A673 (cell line): ENCODE results near the gene ISM1. TPM values are rescaled to one million over a fixed set of nuclear protein-coding genes. Genes with fewer than 3 reads are reported as not detected.
"Not testable (repeated sequence)": the region's sequence is repeated elsewhere in the genome, so short reads cannot be mapped to it uniquely, and the experiment has no call there.

Experiments
- BruUV-seq: library from RNA; stranded (reverse); fragments of 400-500 nt; replicated peaks from 2 replicates; lab custom pipeline; 2021; lab: Mats Ljungman, UMichigan
- CTCF ChIA-PET: fragments of 300-600 bp; sonication (Branson Sonifier 250); formaldehyde crosslinking; loops from one replicate; lab custom pipeline; 2022; ENCODE audit warnings: antibody characterized with exemption; lab: Charles Lee
- POLR2A ChIA-PET: fragments of 300-600 bp; sonication (Branson Sonifier 250); formaldehyde crosslinking; loops from one replicate; lab custom pipeline; 2022; ENCODE audit warnings: antibody characterized with exemption; ENCODE audit not compliant: low non-redundant PET; lab: Charles Lee
- DNase-seq: peaks from one replicate; pipeline ENCODE4 v3.0.0-alpha.2; 2015; ENCODE audit warnings: low spot score
- H3K27ac ChIP-seq: fragments of 200-600 bp; sonication (generic); 2 replicates; pipeline ENCODE4 v1.5.1; 2016; ENCODE audit warnings: mixed run types, low read depth, mild to moderate bottlenecking, mixed read lengths, antibody characterized with exemption, low read length; ENCODE audit not compliant: poor library complexity, severe bottlenecking
- H3K27me3 ChIP-seq: fragments of 200-600 bp; sonication (generic); replicated peaks from 2 replicates; pipeline ENCODE4 v1.6.1; 2017; ENCODE audit warnings: mixed run types, low read depth, mild to moderate bottlenecking, mixed read lengths, antibody characterized with exemption, low read length; ENCODE audit not compliant: insufficient read depth, poor library complexity
- H3K36me3 ChIP-seq: fragments of 200-600 bp; sonication (generic); 2 replicates; pipeline ENCODE4 v1.6.1; 2016; ENCODE audit warnings: mixed run types, mild to moderate bottlenecking, mixed read lengths, antibody characterized with exemption, low read length; ENCODE audit not compliant: insufficient read depth, poor library complexity, severe bottlenecking
- H3K4me1 ChIP-seq: fragments of 200-600 bp; sonication (generic); 2 replicates; pipeline ENCODE4 v1.6.1; 2017; ENCODE audit warnings: mixed run types, mild to moderate bottlenecking, mixed read lengths, antibody characterized with exemption, low read length; ENCODE audit not compliant: insufficient read depth, poor library complexity, severe bottlenecking
- H3K4me3 ChIP-seq: fragments of 200-600 bp; sonication (generic); 2 replicates; pipeline ENCODE4 v1.5.1; 2016; ENCODE audit warnings: low read depth, mixed run types, mild to moderate bottlenecking, mixed read lengths, low read length; ENCODE audit not compliant: poor library complexity, severe bottlenecking
- H3K9me3 ChIP-seq: fragments of 200-600 bp; sonication (generic); 2 replicates; pipeline ENCODE4 v1.6.1; 2016; ENCODE audit warnings: mixed run types, low read depth, mild to moderate bottlenecking, mixed read lengths, antibody characterized with exemption, low read length; ENCODE audit not compliant: poor library complexity, severe bottlenecking
- CTCF ChIP-seq: fragments of 300-800, 200-600 bp; sonication (generic); conservative IDR thresholded peaks from 2 replicates; pipeline ENCODE4 v1.5.1; 2017; ENCODE audit warnings: low read depth, mild to moderate bottlenecking, antibody characterized with exemption, low read length, moderate library complexity, mixed read lengths
- EZH2 ChIP-seq: fragments of 200-600 bp; sonication (generic); IDR thresholded peaks from 2 replicates; pipeline ENCODE4 v1.6.1; 2017; ENCODE audit warnings: borderline replicate concordance, low read depth, mild to moderate bottlenecking, mixed read lengths, antibody characterized with exemption, low read length; ENCODE audit not compliant: poor library complexity, severe bottlenecking
- intact Hi-C: fragments of 100-400 bp; cut with micrococcal nuclease; formaldehyde crosslinking; loops from one replicate; pipeline ENCODE4 v1.10.0; 2022; ENCODE audit not compliant: unreplicated experiment
- total RNA-seq: library from RNA; stranded (reverse); gene quantifications from 2 replicates; pipeline ENCODE4 v1.2.3, GENCODE V29; 2021

ISM1 gene
- total RNA-seq, 1 experiment from 2014 or later, result 0.11 TPM

GRCh38 chr20:13232999-13233398, 11.9 kb downstream of the ISM1 start:
- Histone ChIP-seq H3K27me3 (no peaks in the 10 kb centered on the region), H3K36me3 (no peaks in the 10 kb centered on the region), H3K4me1 (no peaks in the 10 kb centered on the region), H3K4me3 (no peak overlapping the region), H3K9me3 (no peaks in the 10 kb centered on the region), H3K27ac (no peak overlapping the region)
- ChIA-PET CTCF (no interaction called here), POLR2A (no interaction called here)
- BruUV-seq, result no TSS peak
- TF ChIP-seq EZH2, result no peak
- TF ChIP-seq CTCF, result no peak
- intact Hi-C loops, result no loop called here
- no peak for DNase-seq

- intact Hi-C loops, result no loop called here
- Histone ChIP-seq H3K27ac (no peak overlapping the region), H3K4me1 (no peaks in the 10 kb centered on the region), H3K9me3 (no peaks in the 10 kb centered on the region), H3K27me3 (no peaks in the 10 kb centered on the region), H3K4me3 (no peak overlapping the region), H3K36me3 (no peaks in the 10 kb centered on the region)
- ChIA-PET POLR2A (no interaction called here), CTCF (no interaction called here)
- no TSS peak for BruUV-seq
- TF ChIP-seq CTCF, result no peak
- TF ChIP-seq EZH2, result no peak
- no peak for DNase-seq
Observed at GRCh38 chr20:13234961-13235360, 13.9 kb downstream of the ISM1 start.

- POLR2A ChIA-PET, H3K4me1 ChIP-seq, H3K9me3 ChIP-seq, H3K27me3 ChIP-seq, BruUV-seq, H3K36me3 ChIP-seq, H3K4me3 ChIP-seq, CTCF ChIA-PET, DNase-seq, intact Hi-C loops, H3K27ac ChIP-seq: not testable (repeated sequence)
Observed at GRCh38 chr20:13236360-13236759, 15.3 kb downstream of the ISM1 start.

- DNase-seq, result no peak
- ChIA-PET POLR2A (no interaction called here), CTCF (no interaction called here)
- intact Hi-C loops, result no loop called here
- no TSS peak for BruUV-seq
- no peak overlapping the region for H3K27ac ChIP-seq
- TF ChIP-seq EZH2 (no peak), CTCF (no peak)
- no peaks in the 10 kb centered on the region for H3K4me1 ChIP-seq
- H3K36me3 ChIP-seq, result no peaks in the 10 kb centered on the region
- H3K4me3 ChIP-seq, result no peak overlapping the region
- no peaks in the 10 kb centered on the region for H3K9me3 ChIP-seq
- H3K27me3 ChIP-seq, result peaks cover 3% of the 10 kb centered on the region
Observed at GRCh38 chr20:13236990-13237720, 16.1 kb downstream of the ISM1 start.
